NK-92 (cell line): ENCODE data around the gene TAF1A.

ENCODE experiments used
- DNase-seq: peaks from one replicate; lab custom pipeline; 2025; ENCODE audit not compliant: unreplicated experiment; lab: John Stamatoyannopoulos, UW

TAF1A gene

DNA sequence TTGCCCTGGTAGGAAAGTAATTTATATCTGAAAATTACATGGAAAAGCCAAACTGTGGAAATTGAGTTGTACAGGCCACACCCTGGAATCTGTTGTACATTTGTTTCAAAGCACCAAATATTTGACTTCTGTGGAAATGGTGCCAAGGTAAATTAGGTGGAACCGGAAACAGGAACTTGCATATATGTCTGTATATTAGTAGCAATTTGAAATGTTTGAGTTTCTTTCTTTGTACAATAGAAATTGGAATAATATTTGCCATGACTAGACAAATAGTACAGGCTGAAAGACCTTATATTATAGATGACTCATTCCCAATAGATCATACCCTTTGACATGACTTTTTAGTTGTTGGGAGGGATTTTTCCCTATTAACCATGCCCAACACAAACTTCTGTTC lies 10.5 kb upstream of the TAF1A start:
- DNase-seq, result no peak

DNA sequence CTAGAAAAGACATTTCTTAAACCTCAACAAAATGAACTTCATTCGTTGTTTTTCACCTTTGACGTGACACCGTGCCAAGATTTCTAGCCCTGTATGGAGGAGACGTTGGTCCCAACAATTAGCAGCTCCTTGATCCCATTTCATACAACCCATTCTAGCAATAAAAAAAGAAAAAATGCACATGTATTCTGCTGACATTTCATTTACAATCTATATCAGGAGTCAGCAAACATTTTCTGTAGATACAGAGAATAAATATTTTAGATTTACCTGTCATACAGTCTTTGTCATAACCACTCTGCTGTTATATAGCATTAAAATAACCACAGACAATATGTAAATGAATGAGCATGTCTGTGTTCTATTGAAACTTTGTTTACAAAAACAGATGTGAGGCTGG lies 7.0 kb upstream of the TAF1A start:
- DNase-seq, result no peak

DNA sequence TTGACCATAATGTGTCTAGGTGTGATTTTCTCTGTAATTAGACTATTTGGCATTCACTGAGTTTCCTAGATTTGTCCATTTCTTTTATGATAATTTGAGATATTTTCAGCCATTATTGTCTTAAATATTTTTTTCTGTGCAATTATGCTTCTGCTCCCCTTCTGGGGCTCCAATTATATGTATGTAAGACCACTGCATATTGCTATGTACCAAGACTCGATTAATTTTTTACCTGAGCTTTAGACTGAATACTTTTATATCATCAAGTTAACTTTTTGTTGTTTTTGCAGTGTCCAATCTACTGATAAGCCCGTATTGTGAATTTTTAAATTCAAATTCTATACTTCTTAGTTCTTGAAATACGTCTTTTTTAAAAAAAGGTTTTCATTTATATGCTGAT lies 5.1 kb upstream of the TAF1A start:
- no peak for DNase-seq

DNA sequence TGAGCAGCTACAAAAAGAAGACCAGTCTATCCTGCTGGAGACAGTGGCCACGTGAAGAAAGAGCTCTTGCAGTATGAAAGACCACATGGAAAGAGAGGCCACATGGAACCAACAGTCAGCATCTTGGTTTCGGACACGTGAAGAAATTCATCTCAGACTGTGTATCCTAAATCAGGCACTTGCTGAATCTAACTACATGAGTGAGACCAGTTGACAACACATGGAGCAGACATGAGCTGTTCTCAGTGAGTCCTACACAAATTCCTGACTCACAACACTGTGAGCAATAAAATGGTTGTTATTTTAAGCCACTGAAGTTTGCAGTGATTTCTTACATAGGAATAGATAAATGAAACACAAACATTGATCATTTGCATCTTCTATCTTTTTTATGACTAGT lies 2.4 kb upstream of the TAF1A start:
- DNase-seq, result no peak

DNA sequence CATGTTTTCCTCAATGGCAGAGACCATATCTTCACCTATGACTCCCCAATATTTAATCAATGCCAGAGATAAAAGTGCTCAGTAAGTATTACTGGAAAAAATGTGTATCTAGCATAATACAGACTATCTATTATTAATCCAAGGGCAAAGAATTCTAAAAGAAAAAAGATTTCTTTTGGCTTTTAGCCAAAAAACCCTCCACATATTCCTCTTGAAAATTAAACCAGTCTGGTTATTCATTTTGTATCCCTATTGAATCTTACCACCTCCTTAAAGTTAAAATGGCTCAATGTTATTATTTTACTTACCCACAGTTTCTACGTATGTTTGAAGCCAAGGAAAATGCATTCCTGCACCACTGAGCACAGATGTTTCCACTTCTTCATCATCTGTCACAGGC lies 1.6 kb downstream of the TAF1A start:
- no peak for DNase-seq

DNA sequence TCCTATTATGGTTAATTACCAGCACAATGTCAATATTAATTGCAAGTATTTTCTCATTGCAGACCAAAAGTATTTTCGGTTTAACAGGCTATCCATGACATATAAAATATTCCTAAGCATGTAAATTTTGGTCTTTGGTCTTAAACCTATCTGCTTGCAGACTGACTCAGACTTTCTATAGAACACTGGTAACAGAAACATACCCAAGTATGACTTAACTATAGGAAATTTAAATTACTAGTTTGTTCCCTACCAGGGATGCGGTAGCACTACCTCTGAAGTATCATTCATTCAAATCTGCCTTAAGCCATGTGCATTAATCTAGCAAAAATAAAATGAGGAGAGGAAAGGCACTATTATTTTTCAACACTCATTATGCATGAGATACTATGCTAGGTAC lies 2.9 kb downstream of the TAF1A start:
- DNase-seq, result no peak

DNA sequence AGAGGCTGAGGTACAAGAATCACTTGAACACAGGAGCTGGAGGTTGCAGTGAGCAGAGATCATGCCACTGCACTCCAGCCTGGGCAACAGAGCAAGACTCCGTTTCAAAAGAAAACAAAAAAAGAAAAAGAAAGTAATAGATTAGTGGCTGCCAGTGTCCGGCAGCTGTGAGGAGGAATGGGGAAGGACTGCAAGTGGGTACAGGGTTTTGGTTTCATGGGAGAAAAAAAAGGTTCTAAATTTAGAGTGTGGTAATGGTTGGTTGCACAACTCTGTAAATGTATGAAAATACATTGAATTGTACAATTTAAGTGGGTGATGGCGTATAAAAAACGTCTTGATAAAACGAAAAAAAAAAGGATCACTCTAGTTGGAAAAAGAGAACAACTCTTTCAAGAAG lies 6.7 kb downstream of the TAF1A start:
- DNase-seq, result no peak

DNA sequence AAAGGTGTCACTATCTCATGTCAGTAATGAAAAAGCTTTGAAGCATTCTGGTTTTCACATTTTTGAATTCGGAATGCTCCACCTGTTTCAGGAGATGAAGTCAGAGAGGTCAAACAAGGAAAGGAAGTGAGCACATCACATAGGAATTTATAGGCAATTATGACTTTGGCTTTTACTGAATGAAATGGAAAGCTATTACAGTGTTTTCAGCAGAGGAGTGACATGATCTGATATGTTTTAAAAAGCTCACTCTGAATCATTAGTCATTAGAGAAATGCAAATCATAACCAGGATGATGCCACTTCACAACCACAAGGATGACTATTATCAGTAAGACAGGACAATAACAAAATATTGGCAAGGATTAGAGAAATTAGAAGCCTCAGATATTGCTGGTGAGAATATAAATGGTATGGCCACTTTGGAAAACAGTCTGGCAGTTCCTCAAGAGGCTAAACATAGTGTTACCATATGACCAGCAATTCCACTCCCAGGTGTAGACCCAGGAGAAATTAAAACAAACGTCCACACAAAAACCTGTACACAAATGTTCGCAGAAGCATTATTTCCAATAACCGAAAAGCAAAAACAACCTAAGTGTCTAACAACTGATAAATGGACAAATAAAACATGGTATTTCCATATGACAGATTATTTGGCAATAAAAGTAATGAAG lies 7.5 kb downstream of the TAF1A start:
- no peak for DNase-seq

DNA sequence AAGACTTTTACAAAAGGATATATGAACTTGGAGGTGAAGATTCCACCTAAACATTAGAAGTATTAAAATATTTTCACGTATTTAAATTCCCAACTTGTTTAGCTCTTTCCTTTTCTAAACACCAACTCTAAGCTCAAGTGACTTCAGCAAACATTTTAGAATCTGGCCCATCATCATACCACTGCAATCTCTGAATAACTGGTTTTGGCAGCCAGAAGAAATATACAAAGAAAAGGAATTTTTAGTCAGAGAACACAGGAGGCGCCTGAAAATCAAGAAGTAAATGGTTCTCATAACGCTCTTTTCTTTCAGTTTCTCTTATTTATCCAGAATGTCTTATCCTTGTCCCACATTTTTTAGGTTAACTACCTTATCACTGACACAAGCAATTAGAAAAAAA lies 10.4 kb downstream of the TAF1A start:
- DNase-seq, result no peak

DNA sequence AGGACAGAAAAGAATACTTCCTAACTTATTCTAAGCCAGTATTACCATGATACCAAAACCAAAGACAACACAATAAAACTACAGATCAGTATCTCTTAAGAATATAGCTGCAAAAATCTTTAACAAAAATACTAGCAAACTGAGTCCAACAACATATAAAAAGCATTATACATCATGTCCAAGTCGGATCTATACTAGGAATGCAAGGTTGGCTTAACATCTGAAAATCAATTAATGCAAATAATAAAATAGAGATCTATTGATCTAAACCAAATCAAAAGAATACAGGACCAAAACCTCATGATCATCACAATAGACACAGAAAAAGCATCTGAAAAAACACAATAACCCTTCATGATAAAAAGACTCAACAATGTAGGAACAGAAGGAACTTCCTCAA lies 18.9 kb downstream of the TAF1A start:
- no peak for DNase-seq

DNA sequence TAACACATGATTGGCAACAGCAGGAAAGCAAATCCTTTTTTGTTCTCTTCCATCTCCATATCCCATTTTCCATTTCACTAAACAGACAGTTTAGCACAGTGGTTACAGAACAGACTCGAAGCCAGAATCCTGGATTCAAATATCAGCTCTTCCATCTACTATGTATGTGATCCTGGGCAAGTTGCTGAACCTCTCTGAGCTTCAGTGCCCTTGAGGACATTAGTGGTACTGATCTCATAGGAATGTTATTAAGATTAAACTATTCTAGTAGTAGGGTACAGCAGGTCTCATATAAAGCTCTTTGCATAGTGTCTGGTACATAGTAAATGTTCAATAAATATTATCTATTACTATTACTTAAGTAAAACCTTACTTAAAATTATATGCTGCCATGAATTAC lies 28.1 kb downstream of the TAF1A start:
- no peak for DNase-seq

DNA sequence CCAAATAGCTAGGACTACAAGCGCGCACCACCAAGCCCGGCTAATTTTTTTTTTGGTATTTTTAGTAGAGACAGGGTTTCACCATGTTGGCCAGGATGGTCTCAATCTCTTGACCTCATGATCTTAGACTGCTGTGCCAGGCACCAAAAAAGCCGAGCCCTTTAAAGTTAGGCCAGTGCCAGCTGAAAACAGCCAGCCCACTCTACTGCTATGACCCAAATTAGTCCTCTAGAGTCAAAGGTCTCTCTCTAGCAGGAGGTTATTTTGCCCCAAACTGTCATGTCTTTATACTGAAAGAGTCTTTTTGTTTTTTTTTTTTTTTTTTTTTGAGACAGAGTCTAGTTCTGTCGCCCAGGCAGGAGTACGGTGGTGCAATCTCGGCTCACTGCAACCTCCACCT lies 32.2 kb downstream of the TAF1A start:
- DNase-seq, result no peak

DNA sequence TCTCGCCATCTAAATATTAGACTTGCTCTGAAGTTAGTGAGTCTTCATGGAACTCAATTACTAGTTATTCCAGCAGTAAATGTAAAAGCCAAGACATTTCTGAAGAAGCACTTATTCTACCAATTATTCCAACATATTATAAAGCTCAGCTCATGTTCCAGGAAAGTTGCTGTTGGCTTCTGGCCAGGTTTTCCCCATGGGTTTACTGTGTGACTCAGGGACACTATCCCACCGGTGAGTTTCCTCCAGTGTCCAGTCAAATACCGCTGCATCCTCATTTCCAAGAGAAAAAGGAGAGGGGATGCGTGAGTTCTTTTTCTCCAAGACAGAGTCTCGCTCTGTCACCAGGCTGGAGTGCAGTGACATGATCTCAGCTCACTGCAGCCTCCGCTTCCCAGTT lies 32.6 kb downstream of the TAF1A start:
- no peak for DNase-seq

DNA sequence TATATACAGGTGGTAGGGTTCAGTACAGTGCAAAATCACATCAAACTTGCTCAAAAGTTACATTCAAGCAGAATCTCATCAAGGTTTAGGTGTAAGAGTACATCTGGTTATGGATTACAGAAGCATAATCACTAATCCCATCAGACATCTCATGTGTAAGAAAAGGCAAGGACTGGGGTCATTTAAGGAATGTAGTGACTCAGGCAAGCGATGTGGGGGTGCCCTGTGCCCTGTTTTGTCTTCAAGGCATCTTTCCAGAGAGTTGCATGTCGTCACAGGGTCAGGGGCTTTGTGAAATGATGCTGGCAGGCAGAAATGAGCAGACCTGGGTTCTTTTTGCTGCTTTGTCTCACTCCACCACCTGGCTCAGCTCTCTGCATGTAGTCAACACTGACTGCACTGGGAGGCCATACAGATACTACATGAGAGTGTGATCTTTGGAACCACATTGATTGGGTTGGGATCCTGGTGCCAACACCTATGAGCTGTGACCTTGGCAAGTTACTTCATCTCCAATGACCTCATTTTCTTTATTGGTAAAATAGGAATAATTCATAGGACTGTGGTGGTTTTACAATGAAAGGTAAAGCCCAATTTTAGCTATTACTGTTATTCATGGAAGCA lies 33.6 kb downstream of the TAF1A start:
- no peak for DNase-seq

DNA sequence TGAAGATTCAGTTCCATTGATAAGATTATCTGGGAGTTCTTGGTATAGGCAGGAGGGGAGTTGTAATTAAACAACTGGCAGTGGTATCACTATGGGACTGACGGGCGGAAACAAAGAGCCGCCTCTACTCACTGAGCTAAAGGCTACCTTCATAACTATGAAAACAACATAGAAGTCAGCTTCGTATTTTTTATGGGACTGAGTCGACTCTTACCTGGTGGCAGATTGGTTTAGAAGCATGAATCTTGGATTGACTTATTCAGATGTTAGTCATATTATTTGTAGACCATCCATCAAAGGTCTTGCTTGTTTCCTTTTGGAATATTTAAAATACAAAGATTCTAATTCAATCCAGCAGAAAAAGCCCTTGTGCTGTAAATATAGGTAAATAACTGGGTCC lies 35.6 kb downstream of the TAF1A start:
- DNase-seq, result no peak

DNA sequence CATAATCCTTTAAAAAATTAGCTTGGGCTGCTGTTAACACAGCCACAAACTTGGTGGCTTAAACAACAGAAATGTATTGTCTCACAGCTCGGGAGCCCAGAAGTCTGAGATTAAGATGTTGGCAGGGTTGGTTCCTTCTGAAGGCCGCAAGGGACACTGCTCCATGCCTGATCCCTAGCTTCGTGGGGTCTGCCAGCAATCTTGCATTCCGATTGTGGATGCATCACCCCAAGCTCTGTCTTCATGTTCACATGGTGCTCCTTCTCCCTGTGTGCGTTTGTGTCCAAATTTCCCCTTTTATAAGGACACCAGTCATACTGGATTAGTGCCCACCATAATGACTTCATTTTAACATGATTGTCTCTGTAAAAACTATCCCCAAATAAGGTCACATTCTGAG lies 36.9 kb downstream of the TAF1A start:
- DNase-seq, result no peak

DNA sequence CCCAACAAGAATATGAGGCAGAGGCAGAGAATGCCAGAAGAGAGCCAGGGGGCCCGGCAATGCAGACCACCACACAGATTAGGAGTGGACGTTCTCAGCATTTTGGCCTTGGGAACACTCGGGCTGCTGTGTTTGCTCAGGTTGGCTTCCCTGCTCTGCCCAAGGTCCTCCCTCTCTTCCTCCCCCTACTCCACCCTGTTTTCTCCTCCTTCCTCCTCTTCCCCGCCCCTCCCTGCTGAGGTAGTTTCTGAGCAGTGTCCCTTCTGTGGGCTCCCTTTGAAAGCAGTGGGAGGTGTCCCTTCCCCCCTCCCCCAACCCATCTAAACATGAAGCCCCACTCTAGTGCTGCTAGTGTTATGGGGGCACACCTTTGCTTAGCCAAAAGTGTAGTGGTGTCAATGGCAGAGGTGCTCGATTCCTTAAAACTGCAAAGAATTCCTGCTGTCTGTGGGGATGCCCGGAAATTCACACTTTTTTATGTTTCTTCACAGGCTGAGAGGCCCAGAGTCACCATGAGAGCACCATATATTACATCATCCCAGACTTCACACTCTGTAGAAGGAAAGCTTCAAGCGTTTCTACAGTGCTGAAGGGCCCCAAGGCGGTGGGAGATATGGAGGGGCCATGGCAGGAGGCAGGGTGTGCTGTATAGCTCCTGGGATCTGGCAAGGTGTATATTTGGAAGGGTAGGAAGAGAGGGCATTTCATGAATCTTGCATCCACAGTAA lies 41.6 kb downstream of the TAF1A start, which contains the start of gene HHIPL2:
TSS of gene HHIPL2 (minus strand) at position 161 of the 728 bp plus-strand sequence. CDS start at position 101, 60 bp downstream.
- DNase-seq, result no peak

DNA sequence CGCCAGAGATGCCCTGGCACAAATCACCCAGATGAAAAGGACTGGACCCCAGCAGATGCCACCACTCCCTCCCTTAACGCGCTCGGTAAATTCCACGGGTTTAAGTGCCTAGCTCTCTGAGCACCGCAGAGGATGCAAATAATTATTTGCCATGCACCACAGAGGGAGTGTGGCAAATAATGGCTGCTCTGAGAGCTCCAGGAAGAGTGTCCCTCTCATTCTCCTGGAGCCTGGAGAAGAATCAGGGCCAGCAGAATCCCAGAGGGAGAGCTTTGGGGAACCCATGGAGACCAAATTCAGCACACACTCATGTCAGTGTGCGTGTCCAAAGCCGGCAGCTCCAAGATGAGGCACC lies 42.5 kb downstream of the TAF1A start:
- DNase-seq, result no peak

DNA sequence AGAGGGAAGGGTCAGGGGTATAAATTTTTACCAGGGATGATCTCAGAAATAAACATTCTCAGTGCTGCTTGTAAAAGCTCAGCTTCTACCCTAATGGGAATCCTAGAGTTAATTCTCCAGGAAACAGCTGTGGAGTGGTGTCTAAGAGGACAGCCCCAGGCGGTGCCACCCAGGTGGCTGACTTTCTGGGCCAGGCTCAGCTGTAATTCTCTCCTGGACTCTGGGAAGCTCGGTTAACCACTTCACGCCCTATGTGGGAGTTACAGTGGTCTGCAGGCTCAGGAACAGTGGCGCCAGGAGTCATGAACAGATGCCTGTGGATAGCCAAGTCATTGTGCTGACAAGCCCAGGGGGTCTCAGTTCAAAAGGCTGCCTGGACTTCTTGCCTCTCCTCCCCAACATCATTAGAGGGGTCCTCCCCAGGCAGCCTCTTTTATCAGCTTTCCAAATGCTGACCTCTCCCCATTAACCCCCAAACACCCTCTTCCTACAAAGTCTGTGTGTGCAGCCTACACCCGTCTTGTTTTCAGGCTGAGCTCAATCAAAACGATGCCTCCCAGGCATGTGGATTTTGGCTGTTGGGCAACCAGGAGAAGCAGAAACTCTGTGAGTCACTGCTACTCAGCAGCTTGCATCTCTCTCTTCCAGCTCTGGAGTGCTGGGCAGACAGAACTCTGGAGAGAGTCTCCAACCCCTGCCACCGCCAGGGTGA lies 43.0 kb downstream of the TAF1A start:
- no peak for DNase-seq

DNA sequence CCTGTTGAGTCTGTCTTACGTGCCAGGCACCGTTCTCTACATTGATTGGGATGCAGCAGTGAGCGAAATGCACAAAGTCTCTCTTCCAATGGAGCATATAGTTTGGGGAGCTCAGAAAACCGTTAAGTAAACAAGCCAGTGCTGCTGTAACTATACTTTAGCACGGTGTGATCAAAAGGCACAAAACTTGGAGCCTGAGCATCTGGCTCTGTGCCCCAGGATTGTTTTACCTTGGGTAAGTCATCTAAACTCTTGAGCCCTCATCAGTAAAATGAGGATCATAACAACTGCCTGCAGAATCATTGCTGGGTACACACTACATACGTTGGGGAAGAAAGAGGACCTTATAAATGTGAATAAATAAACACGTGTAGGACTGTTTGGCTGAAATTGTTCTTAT lies 43.6 kb downstream of the TAF1A start:
- no peak for DNase-seq

DNA sequence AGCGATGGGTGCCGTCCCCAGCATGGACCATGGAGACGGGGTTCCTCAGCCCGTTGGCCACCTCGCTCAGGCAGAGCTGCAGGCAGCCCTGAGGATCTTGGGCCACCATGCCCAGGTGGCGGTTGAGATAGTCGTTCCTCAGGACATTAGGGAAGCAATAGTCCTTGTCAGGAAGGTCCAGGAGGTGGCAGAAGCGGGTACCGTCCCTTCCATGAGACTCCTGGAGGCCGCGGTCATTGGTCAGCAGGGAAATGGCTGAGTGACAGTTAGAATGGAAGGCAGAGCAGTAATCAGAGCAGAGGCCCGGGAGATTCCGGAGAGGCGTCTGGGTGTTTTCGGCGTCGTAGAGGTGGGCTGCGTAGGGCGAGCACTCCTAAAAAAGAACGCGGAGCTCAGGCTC lies 45.9 kb downstream of the TAF1A start:
- no peak for DNase-seq

DNA sequence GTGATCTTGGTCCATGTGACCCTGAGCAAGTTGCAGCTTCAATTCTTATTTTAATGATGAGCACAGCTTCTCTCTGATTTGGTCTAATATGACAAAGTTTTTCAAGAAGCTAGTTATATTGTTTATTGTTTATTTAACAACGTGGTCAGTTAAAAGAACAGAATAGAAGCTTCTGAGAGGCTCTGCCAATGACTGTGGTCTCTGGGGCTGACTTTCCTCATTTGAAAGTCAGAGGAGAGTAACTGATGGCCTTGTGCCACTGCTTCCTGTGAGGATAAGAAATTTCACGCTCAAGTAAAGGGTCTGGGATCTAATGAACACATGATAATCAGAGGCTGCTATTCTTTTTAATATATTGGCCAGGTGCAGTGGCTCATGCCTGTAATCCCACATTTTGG lies 49.1 kb downstream of the TAF1A start:
- DNase-seq, result no peak
